Kidney (tissue), 14 donors: ENCODE data around the gene DNAJC10. TPM values are rescaled to one million over a fixed set of nuclear protein-coding genes. Genes with fewer than 3 reads are reported as not detected.
"Not testable (repeated sequence)": the region's sequence is repeated elsewhere in the genome, so short reads cannot be mapped to it uniquely, and the experiment has no call there.

Experiments used
- DNase-seq, 5 donors: peaks; one replicate each; pipeline ENCODE4 v3.0.0-alpha.2; 2013 to 2020
- FAIRE-seq: peaks from 2 replicates; lab custom pipeline; 2012; peaks lifted over from hg19 to GRCh38; lab: Jason Lieb, UNC
- H3K27ac ChIP-seq, 2 donors: one replicate each; pipeline ENCODE4 v1.7.0; 2013; ENCODE audit warnings: low read depth in 2 of 2, low read length in 2 of 2, inconsistent platforms in 1 of 2
- H3K27me3 ChIP-seq: one replicate; pipeline ENCODE4 v1.7.1; 2013; ENCODE audit warnings: low read length, inconsistent platforms; ENCODE audit not compliant: control insufficient read depth, insufficient read depth
- H3K36me3 ChIP-seq, 3 donors: one replicate each; pipeline versions ENCODE4 v1.7.0 to v1.7.1; 2013; ENCODE audit warnings: low read length in 3 of 3, control low read depth in 1 of 3, inconsistent platforms in 1 of 3; ENCODE audit not compliant: insufficient read depth in 3 of 3, control insufficient read depth in 2 of 3
- H3K4me1 ChIP-seq, 3 donors: one replicate each; pipeline versions ENCODE4 v1.7.0 to v1.7.1; 2013; ENCODE audit warnings: low read length in 3 of 3, inconsistent platforms in 1 of 3, low read depth in 1 of 3; ENCODE audit not compliant: control insufficient read depth in 2 of 3, insufficient read depth in 2 of 3
- H3K4me3 ChIP-seq, 3 donors: one replicate each; pipeline versions ENCODE4 v1.7.0 to v1.8.1; 2013; ENCODE audit warnings: low read length in 3 of 3, control low read depth in 1 of 3, inconsistent platforms in 1 of 3
- H3K9ac ChIP-seq, 3 donors: one replicate each; pipeline versions ENCODE4 v1.7.0 to v1.7.1; 2013; ENCODE audit warnings: low read length in 3 of 3, control low read depth in 1 of 3, inconsistent platforms in 1 of 3
- H3K9me3 ChIP-seq, 3 donors: one replicate each; pipeline versions ENCODE4 v1.7.0 to v1.7.1; 2013; ENCODE audit warnings: low read length in 3 of 3, control low read depth in 1 of 3, inconsistent platforms in 1 of 3; ENCODE audit not compliant: control insufficient read depth in 2 of 3, insufficient read depth in 1 of 3
- CTCF ChIP-seq: IDR thresholded peaks from 3 replicates; pipeline ENCODE4 v1.5.1; 2012; ENCODE audit warnings: mild to moderate bottlenecking, moderate library complexity, borderline replicate concordance; ENCODE audit not compliant: insufficient read depth; ENCODE audit errors: extremely low read depth
- intact Hi-C: fragments of 100-400 bp; cut with DNase I; formaldehyde crosslinking; loops from one replicate; pipeline ENCODE4 v1.11.1; 2022
- polyA plus RNA-seq: library from polyadenylated mRNA; stranded (reverse); fragments of 350-450 nt; fragmentation: Illumina TruSeq; extraction: RNeasy Lipid Tissue Mini Kit (QIAGEN cat#74804); gene quantifications from one replicate; pipeline ENCODE4 v1.2.3, GENCODE V29; 2014; ENCODE audit warnings: low read depth, low replicate concordance; ENCODE audit not compliant: insufficient read depth
- total RNA-seq: library from RNA; stranded (reverse); fragmentation: NEBNext Ultra II Directional; extraction: Animal tissue kit (Norgen Biotek cat#: 25700); gene quantifications from one replicate; pipeline ENCODE4 v1.2.1, GENCODE V29; 2021
- donor health status: control.
- donor health status: control.
- donor health status: control.
- donor health status: control.
- donor health status: control.
- donor health status: DM: yes; HTN: yes; CAD: no.
- donor health status: Normal renal cell carcinoma (clear cell type).

DNAJC10 gene
- total and polyA plus RNA-seq, 2 donors from 2014 or later = 30.1 to 127 TPM

DNA sequence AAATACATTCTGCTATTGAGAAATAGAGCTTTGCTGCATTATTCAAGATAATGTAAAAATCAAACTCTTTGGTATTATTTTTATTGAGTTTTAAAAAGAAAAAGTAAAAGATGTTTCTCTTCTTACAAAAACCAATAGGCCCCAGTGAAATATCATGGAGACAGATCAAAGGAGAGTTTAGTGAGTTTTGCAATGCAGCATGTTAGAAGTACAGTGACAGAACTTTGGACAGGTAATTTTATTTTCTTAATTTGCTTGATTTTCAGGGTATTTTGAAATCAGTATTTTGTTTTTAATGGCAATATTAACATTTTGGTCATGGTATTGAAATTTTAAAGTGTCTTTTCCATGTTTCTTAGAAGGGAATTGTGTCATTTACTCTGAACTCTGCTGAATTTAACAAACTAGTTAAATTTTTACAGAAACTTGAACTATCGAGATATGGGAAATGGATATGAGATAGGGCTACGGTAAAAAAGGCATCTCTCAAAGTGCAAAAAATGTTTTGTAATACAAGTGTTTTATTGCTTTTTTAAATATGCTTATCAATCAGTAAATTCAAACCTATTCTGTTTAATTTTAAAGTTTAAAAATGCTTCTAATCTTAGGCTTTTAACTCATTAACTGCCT lies 13.8 kb downstream of the DNAJC10 start:
- no peak for TF ChIP-seq CTCF
- Histone ChIP-seq H3K4me3 (no peak overlapping the region), H3K27me3 (no peaks in the 10 kb centered on the region), H3K27ac (no peak overlapping the region), H3K9me3 (no peaks in the 10 kb centered on the region), H3K4me1 (no peaks in the 10 kb centered on the region), H3K36me3 (peaks cover 2 to 13% (median 2%) of the 10 kb centered on the region in 3 donors), H3K9ac (no peak overlapping the region)
- FAIRE-seq (no peak), DNase-seq (no peak)
- intact Hi-C loops = no loop called here

DNA sequence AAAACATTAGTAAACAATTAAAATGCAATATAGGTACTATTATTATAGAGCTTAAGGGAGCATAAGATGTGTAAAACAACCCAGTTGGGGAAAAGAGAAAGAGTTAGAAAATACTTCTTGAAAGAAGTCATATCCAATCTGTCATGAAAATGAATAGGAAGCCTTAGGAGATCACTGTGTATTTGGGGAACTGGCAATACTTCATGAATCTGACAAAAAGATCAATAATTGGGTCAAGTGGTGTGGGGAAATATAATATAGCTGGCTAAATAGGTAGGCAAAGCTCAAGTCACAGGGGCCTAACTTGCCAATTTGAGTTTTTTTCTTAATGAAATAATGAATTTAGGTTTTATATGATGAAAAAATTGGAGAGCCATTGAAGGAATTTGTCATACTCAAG lies 14.4 kb downstream of the DNAJC10 start:
- Histone ChIP-seq H3K4me1 (no peaks in the 10 kb centered on the region), H3K27me3 (no peaks in the 10 kb centered on the region), H3K9ac (no peak overlapping the region), H3K4me3 (no peak overlapping the region), H3K9me3 (no peaks in the 10 kb centered on the region), H3K36me3 (peaks cover 2 to 7% (median 2%) of the 10 kb centered on the region in 3 donors), H3K27ac (no peak overlapping the region)
- no peak for FAIRE-seq
- intact Hi-C loops = no loop called here
- TF ChIP-seq CTCF = no peak
- DNase-seq = no peak

- H3K27ac ChIP-seq = no peak overlapping the region
- H3K4me3 ChIP-seq = no peak overlapping the region
- H3K4me1 ChIP-seq = no peaks in the 10 kb centered on the region
- no peak overlapping the region for H3K9ac ChIP-seq
- intact Hi-C loops = no loop called here
- peaks cover 7 to 20% (median 8%) of the 10 kb centered on the region in 3 donors for H3K36me3 ChIP-seq
- DNase-seq (no peak), FAIRE-seq (no peak)
- H3K9me3 ChIP-seq = no peaks in the 10 kb centered on the region
- TF ChIP-seq CTCF = no peak
- no peaks in the 10 kb centered on the region for H3K27me3 ChIP-seq
Observed at GRCh38 chr2:182732736-182733135, 16.7 kb downstream of the DNAJC10 start.

- Histone ChIP-seq H3K4me1 (no peaks in the 10 kb centered on the region), H3K27me3 (no peaks in the 10 kb centered on the region), H3K9ac (no peak overlapping the region), H3K27ac (no peak overlapping the region), H3K9me3 (no peaks in the 10 kb centered on the region), H3K4me3 (no peak overlapping the region), H3K36me3 (peaks cover 7 to 26% (median 8%) of the 10 kb centered on the region in 3 donors)
- intact Hi-C loops = no loop called here
- FAIRE-seq = no peak
- TF ChIP-seq CTCF = no peak
- DNase-seq = no peak
Observed at GRCh38 chr2:182733572-182733971, 17.5 kb downstream of the DNAJC10 start.

DNA sequence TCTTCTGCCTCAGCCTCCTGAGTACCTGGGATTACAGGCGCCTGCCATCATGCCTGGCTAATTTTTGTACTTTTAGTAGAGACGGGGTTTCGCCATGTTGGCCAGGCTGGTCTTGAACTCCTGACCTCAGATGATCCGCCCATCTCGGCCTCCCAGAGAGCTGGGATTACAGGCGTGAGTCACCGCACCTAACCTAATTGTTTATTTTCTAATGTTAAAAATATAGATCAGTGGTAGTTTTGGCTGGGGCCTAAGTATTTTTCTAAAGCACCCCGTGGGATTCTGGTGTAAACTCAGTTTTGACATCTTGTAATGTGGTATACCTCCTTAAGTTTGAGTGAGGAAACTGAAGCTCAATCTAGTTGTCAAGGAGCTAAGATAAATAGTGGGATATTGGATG lies 20.8 kb downstream of the DNAJC10 start:
- intact Hi-C loops, DNase-seq, H3K9me3 ChIP-seq, H3K4me3 ChIP-seq, H3K27ac ChIP-seq, H3K4me1 ChIP-seq, H3K27me3 ChIP-seq, FAIRE-seq, H3K9ac ChIP-seq: not testable (repeated sequence)
- peaks cover 5 to 22% (median 6%) of the 10 kb centered on the region in 3 donors for H3K36me3 ChIP-seq
